Upper lobe of right lung (tissue), 1 donor: Measurements from ENCODE around the gene CDH13. TPM values are rescaled to one million over a fixed set of nuclear protein-coding genes. Genes with fewer than 3 reads are reported as not detected.
A peak's percentile ranks its signal among the peaks of the same experiment; 100 is the strongest.

Experiments
- ATAC-seq: fragments of 200-7000 bp; cut with Tn5 transposase; one replicate; pipeline ENCODE4 v1.9.1; 2020; ENCODE audit warnings: mild to moderate bottlenecking, moderate library complexity
- DNase-seq: peaks from one replicate; pipeline ENCODE4 v3.0.0-alpha.2; 2020
- H3K27ac ChIP-seq: fragments of 200-600 bp; one replicate; pipeline ENCODE4 v1.8.0; 2022
- H3K27me3 ChIP-seq: fragments of 200-600 bp; one replicate; pipeline ENCODE4 v1.8.0; 2022; ENCODE audit warnings: mild to moderate bottlenecking
- H3K36me3 ChIP-seq: fragments of 200-600 bp; one replicate; pipeline ENCODE4 v1.8.0; 2022
- H3K4me1 ChIP-seq: fragments of 200-600 bp; one replicate; pipeline ENCODE4 v1.8.0; 2022
- H3K4me3 ChIP-seq: fragments of 200-600 bp; one replicate; pipeline ENCODE4 v1.8.0; 2022; ENCODE audit warnings: mild to moderate bottlenecking
- H3K9me3 ChIP-seq: fragments of 200-600 bp; one replicate; pipeline ENCODE4 v1.8.0; 2022
- intact Hi-C: fragments of 100-400 bp; cut with DNase I; formaldehyde crosslinking; loops from one replicate; pipeline ENCODE4 v1.11.0; 2022
- total RNA-seq: library from RNA; stranded (reverse); fragmentation: NEBNext Ultra II Directional; extraction: Animal tissue kit (Norgen Biotek cat#: 25700); gene quantifications from one replicate; pipeline ENCODE4 v1.2.1, GENCODE V29; 2021
- TF ChIP-seq, protein P1 (sequence below): fragments of 200-600 bp; IDR thresholded peaks from one replicate; pipeline ENCODE4 v1.8.0; 2022; ENCODE audit warnings: antibody characterized with exemption
- donor health status: DM: no; HTN: yes; CAD: no; lungs with severe emphysema.

CDH13 gene
- total RNA-seq, 1 donor from 2014 or later = 27.2 TPM

GRCh38 chr16:83803811-83804210, 1177.0 kb downstream of the CDH13 start:
- TF ChIP-seq, protein P1, sequence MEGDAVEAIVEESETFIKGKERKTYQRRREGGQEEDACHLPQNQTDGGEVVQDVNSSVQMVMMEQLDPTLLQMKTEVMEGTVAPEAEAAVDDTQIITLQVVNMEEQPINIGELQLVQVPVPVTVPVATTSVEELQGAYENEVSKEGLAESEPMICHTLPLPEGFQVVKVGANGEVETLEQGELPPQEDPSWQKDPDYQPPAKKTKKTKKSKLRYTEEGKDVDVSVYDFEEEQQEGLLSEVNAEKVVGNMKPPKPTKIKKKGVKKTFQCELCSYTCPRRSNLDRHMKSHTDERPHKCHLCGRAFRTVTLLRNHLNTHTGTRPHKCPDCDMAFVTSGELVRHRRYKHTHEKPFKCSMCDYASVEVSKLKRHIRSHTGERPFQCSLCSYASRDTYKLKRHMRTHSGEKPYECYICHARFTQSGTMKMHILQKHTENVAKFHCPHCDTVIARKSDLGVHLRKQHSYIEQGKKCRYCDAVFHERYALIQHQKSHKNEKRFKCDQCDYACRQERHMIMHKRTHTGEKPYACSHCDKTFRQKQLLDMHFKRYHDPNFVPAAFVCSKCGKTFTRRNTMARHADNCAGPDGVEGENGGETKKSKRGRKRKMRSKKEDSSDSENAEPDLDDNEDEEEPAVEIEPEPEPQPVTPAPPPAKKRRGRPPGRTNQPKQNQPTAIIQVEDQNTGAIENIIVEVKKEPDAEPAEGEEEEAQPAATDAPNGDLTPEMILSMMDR = no peak
- no peak for ATAC-seq
- peaks cover 8% of the 10 kb centered on the region for H3K4me1 ChIP-seq
- no peaks in the 10 kb centered on the region for H3K27me3 ChIP-seq
- no peak overlapping the region for H3K4me3 ChIP-seq
- no peaks in the 10 kb centered on the region for H3K9me3 ChIP-seq
- intact Hi-C loops = no loop called here
- H3K27ac ChIP-seq = no peak overlapping the region
- DNase-seq = no peak
- no peaks in the 10 kb centered on the region for H3K36me3 ChIP-seq

DNA sequence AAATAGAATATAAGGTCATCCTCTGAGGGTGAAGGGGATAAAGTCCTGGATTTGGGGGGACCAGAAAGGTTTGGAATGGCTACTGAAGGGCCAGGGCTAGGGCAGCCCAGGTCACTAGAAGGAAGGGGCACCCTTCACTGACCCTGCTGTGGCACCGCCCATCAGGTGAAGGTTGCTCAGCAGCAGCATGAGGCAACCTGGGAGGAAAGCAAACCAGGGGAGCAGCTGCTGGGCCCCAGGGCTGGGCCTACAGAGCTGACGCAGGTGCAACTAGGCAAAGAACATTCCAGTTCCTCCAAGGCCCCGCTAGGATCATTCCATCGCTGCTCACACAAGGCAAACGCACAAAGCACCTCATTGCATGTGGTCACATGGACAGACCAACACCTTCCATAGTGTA, 1177.6 kb downstream of the CDH13 start:
- H3K36me3 ChIP-seq = peaks cover 1% of the 10 kb centered on the region
- TF ChIP-seq, protein P1 = no peak
- H3K4me3 ChIP-seq = no peak overlapping the region
- no peak overlapping the region for H3K27ac ChIP-seq
- peaks cover 14% of the 10 kb centered on the region for H3K4me1 ChIP-seq
- DNase-seq (no peak), ATAC-seq (no peak)
- intact Hi-C loops = no loop called here
- H3K27me3 ChIP-seq = no peaks in the 10 kb centered on the region
- H3K9me3 ChIP-seq = no peaks in the 10 kb centered on the region

GRCh38 chr16:83806036-83806435, 1179.3 kb downstream of the CDH13 start:
- TF ChIP-seq, protein P1 = no peak
- H3K27ac ChIP-seq = peak overlapping the region; percentile 25
- H3K27me3 ChIP-seq = no peaks in the 10 kb centered on the region
- peaks cover 18% of the 10 kb centered on the region for H3K36me3 ChIP-seq
- H3K4me1 ChIP-seq = peaks cover 17% of the 10 kb centered on the region
- ATAC-seq (no peak), DNase-seq (no peak)
- peak overlapping the region; percentile 14 for H3K4me3 ChIP-seq
- intact Hi-C loops = no loop called here
- H3K9me3 ChIP-seq = no peaks in the 10 kb centered on the region

- Histone ChIP-seq H3K4me1 (peaks cover 17% of the 10 kb centered on the region), H3K27me3 (no peaks in the 10 kb centered on the region), H3K9me3 (no peaks in the 10 kb centered on the region), H3K4me3 (no peak overlapping the region), H3K36me3 (peaks cover 25% of the 10 kb centered on the region), H3K27ac (no peak overlapping the region)
- no peak for DNase-seq
- ATAC-seq = no peak
- TF ChIP-seq, protein P1 = no peak
- intact Hi-C loops = no loop called here
These were observed 1180.0 kb downstream of the CDH13 start for GRCh38 chr16:83806731-83807130.

DNA sequence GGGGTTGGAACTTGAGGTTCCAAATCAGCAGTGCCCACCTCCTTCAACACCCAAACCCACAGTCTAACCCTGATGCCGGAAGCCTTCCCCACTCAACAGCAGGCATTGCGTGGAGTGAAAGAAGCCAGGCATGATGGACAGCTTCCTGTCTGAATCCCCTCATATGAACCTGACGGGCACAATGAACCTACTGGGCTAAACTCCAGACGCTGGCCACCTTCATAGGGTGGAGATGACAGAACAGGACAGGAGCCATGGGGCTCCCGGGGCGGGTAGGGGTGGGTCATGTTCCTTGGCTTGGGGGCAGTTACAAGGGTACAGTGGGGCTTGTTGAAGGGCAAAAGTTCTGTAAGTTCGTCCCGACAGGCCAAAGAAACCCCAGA, 1180.5 kb downstream of the CDH13 start:
- peaks cover 31% of the 10 kb centered on the region for H3K36me3 ChIP-seq
- DNase-seq (no peak), ATAC-seq (no peak)
- H3K27me3 ChIP-seq = no peaks in the 10 kb centered on the region
- H3K27ac ChIP-seq = peak overlapping the region; percentile 82
- H3K4me3 ChIP-seq = peak overlapping the region; percentile 84
- peaks cover 17% of the 10 kb centered on the region for H3K4me1 ChIP-seq
- H3K9me3 ChIP-seq = no peaks in the 10 kb centered on the region
- TF ChIP-seq, protein P1 = no peak
- intact Hi-C loops = no loop called here
